Activated CD4-positive, alpha-beta T cell treated with anti-CD3 and anti-CD28 coated beads, Interleukin-2, amount 10 ng/mL, durations not matched to agents 24 days and 14 days (primary cell): Measurements from ENCODE around the gene MALRD1. TPM values are rescaled to one million over a fixed set of nuclear protein-coding genes. Genes with fewer than 3 reads are reported as not detected.

Experiments used
- DNase-seq: peaks from one replicate; pipeline ENCODE4 v3.0.0; 2022
- H3K27ac Mint-ChIP-seq: one replicate; pipeline ENCODE4 v1.8.0; 2022; ENCODE audit warnings: mild to moderate bottlenecking, mixed read lengths
- H3K27me3 Mint-ChIP-seq: one replicate; pipeline ENCODE4 v1.8.0; 2022; ENCODE audit warnings: mixed read lengths
- H3K36me3 Mint-ChIP-seq: one replicate; pipeline ENCODE4 v1.8.0; 2022; ENCODE audit warnings: low read depth, mild to moderate bottlenecking, mixed read lengths
- H3K4me1 Mint-ChIP-seq: one replicate; pipeline ENCODE4 v1.8.0; 2021; ENCODE audit warnings: mixed read lengths
- H3K4me3 Mint-ChIP-seq: one replicate; pipeline ENCODE4 v1.8.0; 2022; ENCODE audit warnings: mild to moderate bottlenecking, moderate library complexity, mixed read lengths
- H3K9me3 Mint-ChIP-seq: one replicate; pipeline ENCODE4 v1.8.0; 2021; ENCODE audit warnings: mixed read lengths
- intact Hi-C: fragments of 100-400 bp; cut with micrococcal nuclease; formaldehyde crosslinking; loops from one replicate; pipeline ENCODE4 v1.15.1; 2023
- total RNA-seq: library from RNA; stranded (reverse); gene quantifications from 2 replicates; pipeline ENCODE4 v1.2.3, GENCODE V29; 2022

Gene MALRD1
- total RNA-seq, 1 donor from 2014 or later: not detected

DNA sequence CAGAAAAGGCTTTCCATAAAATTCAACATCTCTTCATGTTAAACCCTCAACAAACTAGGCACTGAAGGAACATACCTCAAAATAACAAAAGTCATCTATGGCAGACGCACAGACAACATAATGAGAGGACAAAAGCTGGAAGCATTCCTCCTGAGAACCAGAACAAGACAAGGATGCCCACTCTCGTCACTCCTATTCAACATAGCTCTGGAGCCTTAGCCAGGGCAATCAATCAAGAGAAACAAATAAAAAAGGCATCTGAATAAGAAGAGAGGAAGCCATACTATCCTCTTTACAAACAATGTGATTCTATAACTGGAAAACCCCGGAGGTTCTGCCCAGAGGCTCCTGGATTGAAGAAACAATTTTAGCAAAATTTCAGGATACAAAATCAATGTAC is 251.0 kb downstream of the MALRD1 start:
- no peaks in the 10 kb centered on the region for H3K9me3 Mint-ChIP-seq
- intact Hi-C loops: no loop called here
- H3K4me1 Mint-ChIP-seq: no peaks in the 10 kb centered on the region
- H3K27ac Mint-ChIP-seq: no peak overlapping the region
- H3K27me3 Mint-ChIP-seq: no peaks in the 10 kb centered on the region
- H3K4me3 Mint-ChIP-seq: no peak overlapping the region
- no peak for DNase-seq
- H3K36me3 Mint-ChIP-seq: no peaks in the 10 kb centered on the region

DNA sequence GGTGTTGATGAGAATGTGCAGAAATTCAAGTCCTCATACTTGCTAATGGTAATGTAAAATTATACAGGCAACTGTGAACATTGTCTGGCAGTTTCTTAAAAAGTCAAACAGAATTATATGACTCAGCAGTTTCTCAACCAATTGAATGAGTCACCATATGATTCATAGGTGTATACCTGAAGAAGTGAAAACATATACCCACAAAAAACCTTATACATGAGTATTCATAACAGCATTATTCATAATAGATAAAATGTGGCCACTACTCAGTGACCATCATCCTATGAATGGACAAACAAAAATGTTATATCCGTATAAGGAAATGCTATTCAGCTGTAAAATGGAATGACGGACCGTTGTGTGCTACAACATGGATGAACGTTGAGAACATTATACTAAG is 253.5 kb downstream of the MALRD1 start:
- H3K9me3 Mint-ChIP-seq: no peaks in the 10 kb centered on the region
- H3K27me3 Mint-ChIP-seq: no peaks in the 10 kb centered on the region
- intact Hi-C loops: no loop called here
- H3K4me3 Mint-ChIP-seq: no peak overlapping the region
- H3K4me1 Mint-ChIP-seq: no peaks in the 10 kb centered on the region
- no peak for DNase-seq
- no peaks in the 10 kb centered on the region for H3K36me3 Mint-ChIP-seq
- no peak overlapping the region for H3K27ac Mint-ChIP-seq

- H3K27ac Mint-ChIP-seq: no peak overlapping the region
- no peak overlapping the region for H3K4me3 Mint-ChIP-seq
Measured at GRCh38 chr10:19310066-19310465, 261.5 kb downstream of the MALRD1 start.

DNA sequence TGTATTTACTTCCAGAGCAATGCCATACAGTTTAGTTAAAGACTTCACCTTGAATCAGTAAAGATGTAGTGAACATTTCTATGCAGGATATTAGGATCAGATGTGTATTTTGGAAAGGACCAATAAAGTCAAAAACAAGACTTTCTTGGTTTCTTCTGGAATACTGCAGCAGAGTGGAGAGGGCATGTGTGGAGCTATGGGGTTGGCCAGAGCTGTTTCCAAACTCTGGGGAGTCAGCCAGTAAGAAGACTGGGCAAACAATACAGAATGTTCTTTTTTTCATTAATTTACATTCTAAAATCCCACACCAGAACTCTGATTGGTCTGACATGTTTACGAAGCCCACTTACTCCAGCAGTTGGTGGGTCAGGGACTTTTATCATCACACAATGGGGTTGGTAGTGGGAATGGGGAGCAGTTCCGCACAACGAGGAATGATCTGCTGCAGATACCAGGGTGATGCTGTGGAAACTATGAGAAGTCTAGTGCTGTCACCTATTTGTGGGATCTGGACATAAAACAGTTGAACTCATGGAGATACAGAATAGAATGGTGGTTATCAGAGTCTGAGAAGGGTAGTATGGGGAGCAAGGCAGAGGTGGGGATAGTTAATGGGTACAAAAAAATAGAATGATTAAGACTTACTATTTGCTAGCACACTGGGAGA is 267.7 kb downstream of the MALRD1 start:
- no peaks in the 10 kb centered on the region for H3K4me1 Mint-ChIP-seq
- DNase-seq: no peak
- H3K4me3 Mint-ChIP-seq: no peak overlapping the region
- H3K27ac Mint-ChIP-seq: no peak overlapping the region
- H3K36me3 Mint-ChIP-seq: no peaks in the 10 kb centered on the region
- H3K9me3 Mint-ChIP-seq: no peaks in the 10 kb centered on the region
- no peaks in the 10 kb centered on the region for H3K27me3 Mint-ChIP-seq
- intact Hi-C loops: no loop called here

More at GRCh38 chr10:19310066-19310465, 261.5 kb downstream of the MALRD1 start:
- no peak for DNase-seq
- H3K9me3 Mint-ChIP-seq: no peaks in the 10 kb centered on the region
- no peaks in the 10 kb centered on the region for H3K36me3 Mint-ChIP-seq
- no peaks in the 10 kb centered on the region for H3K4me1 Mint-ChIP-seq
- intact Hi-C loops: no loop called here
- no peaks in the 10 kb centered on the region for H3K27me3 Mint-ChIP-seq

GRCh38 chr10:19317952-19318351 is 269.4 kb downstream of the MALRD1 start:
- Mint-ChIP-seq H3K4me1 (no peaks in the 10 kb centered on the region), H3K27ac (no peak overlapping the region), H3K27me3 (no peaks in the 10 kb centered on the region), H3K36me3 (no peaks in the 10 kb centered on the region), H3K9me3 (no peaks in the 10 kb centered on the region), H3K4me3 (no peak overlapping the region)
- no peak for DNase-seq
- intact Hi-C loops: no loop called here

DNA sequence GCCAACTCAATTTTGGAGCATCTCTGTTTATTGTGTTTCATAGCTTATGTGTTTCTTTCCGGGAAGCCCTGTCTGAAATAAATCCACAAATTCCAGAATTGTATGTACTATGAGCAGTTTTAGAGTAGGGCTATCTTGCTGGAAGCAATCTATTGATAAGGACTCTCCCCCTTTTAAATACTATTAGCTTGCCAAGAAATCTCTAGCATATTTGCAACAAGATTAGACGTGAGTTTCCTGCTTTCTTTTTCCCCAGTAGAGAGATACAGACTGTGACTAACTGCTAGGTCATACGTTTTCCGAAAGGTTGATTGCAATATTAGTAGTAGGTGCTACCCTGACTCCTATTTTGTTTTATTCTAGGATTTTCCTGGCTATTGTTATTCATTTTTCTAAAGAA is 277.0 kb downstream of the MALRD1 start:
- H3K27me3 Mint-ChIP-seq: no peaks in the 10 kb centered on the region
- no peaks in the 10 kb centered on the region for H3K9me3 Mint-ChIP-seq
- no peak overlapping the region for H3K27ac Mint-ChIP-seq
- no peaks in the 10 kb centered on the region for H3K36me3 Mint-ChIP-seq
- H3K4me1 Mint-ChIP-seq: no peaks in the 10 kb centered on the region
- no peak for DNase-seq
- intact Hi-C loops: no loop called here
- no peak overlapping the region for H3K4me3 Mint-ChIP-seq

GRCh38 chr10:19328582-19328981 is 280.0 kb downstream of the MALRD1 start:
- Mint-ChIP-seq H3K27ac (no peak overlapping the region), H3K9me3 (no peaks in the 10 kb centered on the region), H3K4me1 (no peaks in the 10 kb centered on the region), H3K4me3 (no peak overlapping the region), H3K36me3 (no peaks in the 10 kb centered on the region), H3K27me3 (no peaks in the 10 kb centered on the region)
- intact Hi-C loops: no loop called here
- DNase-seq: no peak

DNA sequence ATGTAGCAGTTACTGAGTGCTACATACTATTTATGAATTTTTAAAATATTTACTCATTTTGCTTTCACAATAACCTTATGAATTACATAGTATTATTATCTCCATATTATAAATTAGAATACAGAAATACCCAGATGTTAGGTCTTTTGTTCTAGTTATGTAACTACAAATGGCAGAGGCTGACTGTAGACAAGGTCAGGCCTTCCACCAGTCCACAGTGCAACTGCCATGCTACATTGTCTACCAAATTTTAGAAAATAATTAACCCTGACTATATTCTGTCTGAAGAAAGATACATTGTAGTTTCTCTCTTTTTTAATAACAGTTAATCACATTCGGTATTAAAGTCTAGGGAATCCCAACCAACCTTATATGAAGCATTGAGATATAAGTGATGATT is 280.9 kb downstream of the MALRD1 start:
- Mint-ChIP-seq H3K9me3 (no peaks in the 10 kb centered on the region), H3K4me3 (no peak overlapping the region), H3K4me1 (no peaks in the 10 kb centered on the region), H3K27me3 (no peaks in the 10 kb centered on the region), H3K36me3 (no peaks in the 10 kb centered on the region), H3K27ac (no peak overlapping the region)
- DNase-seq: no peak
- intact Hi-C loops: no loop called here

DNA sequence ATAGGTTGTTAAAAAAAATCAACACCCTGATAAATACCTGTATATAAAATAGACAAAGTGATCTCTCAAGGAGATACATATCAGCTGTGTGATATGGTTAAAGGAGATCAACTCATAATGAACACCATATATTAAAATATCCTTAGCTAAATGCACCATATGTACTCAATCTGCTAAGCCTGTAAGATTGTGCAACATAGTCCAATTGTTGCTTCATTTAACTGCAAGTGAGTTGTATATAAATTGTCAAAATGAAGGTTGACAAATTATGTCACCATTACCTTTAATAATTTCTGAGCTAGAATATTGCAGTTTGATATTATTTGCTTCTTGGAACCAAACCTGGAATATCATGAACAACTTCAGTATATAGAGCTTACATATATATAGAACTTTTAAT is 283.7 kb downstream of the MALRD1 start:
- intact Hi-C loops: no loop called here
- H3K9me3 Mint-ChIP-seq: no peaks in the 10 kb centered on the region
- no peaks in the 10 kb centered on the region for H3K4me1 Mint-ChIP-seq
- no peak for DNase-seq
- H3K36me3 Mint-ChIP-seq: no peaks in the 10 kb centered on the region
- no peaks in the 10 kb centered on the region for H3K27me3 Mint-ChIP-seq
- no peak overlapping the region for H3K4me3 Mint-ChIP-seq
- no peak overlapping the region for H3K27ac Mint-ChIP-seq

GRCh38 chr10:19333631-19334030 is 285.0 kb downstream of the MALRD1 start:
- Mint-ChIP-seq H3K27ac (no peak overlapping the region), H3K4me1 (no peaks in the 10 kb centered on the region), H3K27me3 (no peaks in the 10 kb centered on the region), H3K36me3 (no peaks in the 10 kb centered on the region), H3K9me3 (no peaks in the 10 kb centered on the region), H3K4me3 (no peak overlapping the region)
- DNase-seq: no peak
- intact Hi-C loops: no loop called here

DNA sequence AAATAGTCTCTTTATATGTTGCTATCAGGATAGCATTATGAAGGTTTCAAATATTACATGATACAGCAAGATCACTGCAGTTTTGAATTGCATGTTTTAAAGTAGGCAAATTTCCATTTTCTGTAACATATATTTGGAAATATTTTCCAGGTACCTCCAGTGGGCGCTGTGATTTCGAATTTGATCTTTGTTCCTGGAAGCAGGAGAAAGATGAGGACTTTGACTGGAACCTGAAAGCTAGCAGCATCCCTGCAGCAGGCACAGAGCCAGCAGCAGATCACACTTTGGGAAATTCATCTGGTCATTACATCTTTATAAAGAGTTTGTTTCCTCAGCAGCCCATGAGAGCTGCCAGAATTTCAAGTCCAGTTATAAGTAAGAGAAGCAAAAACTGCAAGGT is 299.0 kb downstream of the MALRD1 start:
- DNase-seq: no peak
- no peaks in the 10 kb centered on the region for H3K36me3 Mint-ChIP-seq
- H3K4me3 Mint-ChIP-seq: no peak overlapping the region
- H3K27me3 Mint-ChIP-seq: no peaks in the 10 kb centered on the region
- H3K27ac Mint-ChIP-seq: no peak overlapping the region
- H3K4me1 Mint-ChIP-seq: no peaks in the 10 kb centered on the region
- H3K9me3 Mint-ChIP-seq: no peaks in the 10 kb centered on the region
- intact Hi-C loops: no loop called here

- Mint-ChIP-seq H3K4me1 (no peaks in the 10 kb centered on the region), H3K27me3 (no peaks in the 10 kb centered on the region), H3K27ac (no peak overlapping the region), H3K36me3 (no peaks in the 10 kb centered on the region), H3K4me3 (no peak overlapping the region), H3K9me3 (no peaks in the 10 kb centered on the region)
- intact Hi-C loops: no loop called here
- DNase-seq: no peak
Measured at GRCh38 chr10:19367176-19367575, 318.6 kb downstream of the MALRD1 start.

GRCh38 chr10:19373988-19374387 is 325.4 kb downstream of the MALRD1 start:
- Mint-ChIP-seq H3K36me3 (no peaks in the 10 kb centered on the region), H3K4me1 (no peaks in the 10 kb centered on the region), H3K27ac (no peak overlapping the region), H3K4me3 (no peak overlapping the region), H3K27me3 (no peaks in the 10 kb centered on the region), H3K9me3 (no peaks in the 10 kb centered on the region)
- DNase-seq: no peak
- intact Hi-C loops: no loop called here

GRCh38 chr10:19385846-19386450 is 337.3 kb downstream of the MALRD1 start:
- intact Hi-C loops: no loop called here
- no peak overlapping the region for H3K4me3 Mint-ChIP-seq
- no peaks in the 10 kb centered on the region for H3K27me3 Mint-ChIP-seq
- H3K36me3 Mint-ChIP-seq: no peaks in the 10 kb centered on the region
- no peak overlapping the region for H3K27ac Mint-ChIP-seq
- H3K9me3 Mint-ChIP-seq: no peaks in the 10 kb centered on the region
- H3K4me1 Mint-ChIP-seq: no peaks in the 10 kb centered on the region
- DNase-seq: no peak

DNA sequence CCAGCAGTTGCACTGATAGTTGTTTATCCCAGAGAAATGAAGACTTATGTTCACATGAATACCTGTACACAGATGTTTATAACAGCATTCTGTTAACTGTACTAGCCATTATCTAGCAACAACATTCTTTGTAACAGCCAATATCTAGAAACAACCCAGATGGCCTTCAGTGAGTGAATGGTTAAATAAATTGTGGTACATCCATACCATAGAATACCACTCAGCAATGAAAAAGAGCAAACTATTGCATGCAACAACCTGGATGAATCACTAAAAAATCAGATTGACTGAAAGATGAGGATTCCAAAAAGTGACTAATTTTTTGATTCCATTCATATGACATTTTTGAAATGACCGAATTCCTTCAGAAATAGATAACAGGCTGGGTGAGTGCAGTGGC is 360.3 kb downstream of the MALRD1 start:
- Mint-ChIP-seq H3K36me3 (no peaks in the 10 kb centered on the region), H3K27me3 (no peaks in the 10 kb centered on the region), H3K27ac (no peak overlapping the region), H3K4me1 (no peaks in the 10 kb centered on the region), H3K4me3 (no peak overlapping the region), H3K9me3 (peaks cover 6% of the 10 kb centered on the region)
- intact Hi-C loops: no loop called here
- no peak for DNase-seq
